ENCODE measurements around the gene HSD17B14.

GRCh38 chr19:48836089-48837017 lies at the start of gene HSD17B14:
- TF ChIP-seq EZH2 (IDR thresholded peaks at IDR 0.05) (no peak), POLR2AphosphoS5 (IDR thresholded peaks at IDR 0.05; ENCODE audit: borderline replicate concordance, low read depth, low read length) (no peak), FOXP2 (optimal IDR thresholded peaks at IDR 0.05; ENCODE audit: control extremely low read depth, extremely low read length, insufficient read depth) (no peak)
